Pancreas (tissue), 10 donors: ENCODE measurements around the gene EXOC4. TPM values are rescaled to one million over a fixed set of nuclear protein-coding genes. Genes with fewer than 3 reads are reported as not detected.

Experiments used
- ATAC-seq, 4 donors: fragments of 200-7000 bp; cut with Tn5 transposase; one replicate each; pipeline versions ENCODE4 v1.8.0 to v1.9.1; 2020; ENCODE audit warnings: mild to moderate bottlenecking in 4 of 4, moderate library complexity in 4 of 4
- DNase-seq, 6 donors: peaks; one replicate each; pipeline ENCODE4 v3.0.0-alpha.2; 2020
- FAIRE-seq: peaks from 2 replicates; lab custom pipeline; 2012; peaks lifted over from hg19 to GRCh38; lab: Jason Lieb, UNC
- H3K27ac ChIP-seq, 4 donors: fragments of 200-600 bp; sonication (generic); 1 replicate in 3 of 4; 2 replicates in 1 of 4; pipeline versions ENCODE4 v1.5.0 to v1.8.0; 2020
- H3K27me3 ChIP-seq, 4 donors: fragments of 200-600 bp; one replicate each; pipeline ENCODE4 v1.8.0; 2021
- H3K36me3 ChIP-seq, 3 donors: fragments of 200-600 bp; sonication (generic) in 1 of 3; one replicate each; pipeline versions ENCODE4 v1.5.0 to v1.8.0; 2020 to 2021
- H3K4me1 ChIP-seq, 3 donors: fragments of 200-600 bp; one replicate each; pipeline ENCODE4 v1.8.0; 2021
- H3K4me3 ChIP-seq, 4 donors: fragments of 200-600 bp; sonication (generic) in 2 of 4; one replicate each; pipeline versions ENCODE4 v1.5.0 to v1.8.0; 2020 to 2021
- H3K9me3 ChIP-seq, 4 donors: fragments of 200-600 bp; one replicate each; pipeline ENCODE4 v1.8.0; 2021
- CTCF ChIP-seq, 4 donors: fragments of 200-600 bp; sonication (generic) in 3 of 4; IDR thresholded peaks; one replicate each; pipeline versions ENCODE4 v1.5.0 to v1.8.0; 2021; ENCODE audit warnings: antibody characterized with exemption in 4 of 4
- WGBS, 2 donors: extraction: QIAGEN DNeasy Blood & Tissue Kit; methylation state at CpG; one replicate each; pipeline ENCODE4 v1.1.7; 2013; 5-methylcytosine and 5-hydroxymethylcytosine counted together
- intact Hi-C, 3 donors: fragments of 100-400 bp; cut with DNase I; formaldehyde crosslinking; loops; one replicate each; pipeline versions ENCODE4 v1.11.1 to v1.14.2; 2022
- polyA plus RNA-seq, 2 donors: library from polyadenylated mRNA; stranded (reverse); fragments of 200-250 nt; gene quantifications; one replicate each; pipeline ENCODE4 v1.2.3, GENCODE V29; 2013
- total RNA-seq, 6 donors: library from RNA; stranded (reverse); fragmentation: NEBNext Ultra II Directional in 4 of 6; extraction: Animal tissue kit (Norgen Biotek cat#: 25700) in 4 of 6; gene quantifications; one replicate each; pipeline versions ENCODE4 v1.2.1 to v1.2.4, GENCODE V29; 2021 to 2023
- donor health status: healthy with polysubstance abuse.
- donor health status: DM: no; HTN: no; CAD: no; lungs with moderate emphysema.
- donor health status: DM: no; HTN: no; CAD: no.
- donor health status: control.
- donor health status: control.
- donor health status: Bipolar disorder and iron deficiency.
- donor health status: DM: yes; HTN: yes; CAD: no.
- donor health status: DM: no; HTN: no; CAD: no.
- donor health status: DM: no; HTN: no; CAD: no.
- donor health status: DM: yes; HTN: yes; CAD: no.

EXOC4 gene
- total and polyA plus RNA-seq, 8 donors, result 13.4 to 81.2 (median 53.8) TPM

GRCh38 chr7:133331861-133332260, 79.0 kb downstream of the EXOC4 start:
- Histone ChIP-seq H3K27me3 (no peaks in the 10 kb centered on the region), H3K4me1 (no peaks in the 10 kb centered on the region), H3K27ac (no peak overlapping the region), H3K9me3 (no peaks in the 10 kb centered on the region), H3K4me3 (no peak overlapping the region), H3K36me3 (no peaks in the 10 kb centered on the region)
- no peak for TF ChIP-seq CTCF (IDR thresholded peaks at IDR 0.05)
- ATAC-seq (no peak), FAIRE-seq (no peak), DNase-seq (no peak)
- WGBS, 2 donors, result 93 to 97% methylated on average over 1 of the region's 1 CpG
- intact Hi-C loops, result no loop called here

GRCh38 chr7:133339772-133340171, 86.9 kb downstream of the EXOC4 start:
- no peak for FAIRE-seq
- ATAC-seq, result no peak
- Histone ChIP-seq H3K4me3 (no peak overlapping the region), H3K36me3 (no peaks in the 10 kb centered on the region), H3K9me3 (no peaks in the 10 kb centered on the region), H3K4me1 (no peaks in the 10 kb centered on the region), H3K27me3 (no peaks in the 10 kb centered on the region), H3K27ac (no peak overlapping the region)
- intact Hi-C loops, result no loop called here
- DNase-seq, result no peak
- no peak for TF ChIP-seq CTCF (IDR thresholded peaks at IDR 0.05)
- WGBS, 2 donors, result 98% methylated on average over 2 of the region's 2 CpGs

- ATAC-seq (peak in 1 of 4 donors; percentile 34), FAIRE-seq (no peak), DNase-seq (no peak)
- intact Hi-C loops, result no loop called here
- Histone ChIP-seq H3K4me1 (no peaks in the 10 kb centered on the region), H3K9me3 (no peaks in the 10 kb centered on the region), H3K27ac (no peak overlapping the region), H3K36me3 (no peaks in the 10 kb centered on the region), H3K27me3 (no peaks in the 10 kb centered on the region), H3K4me3 (no peak overlapping the region)
- TF ChIP-seq CTCF (IDR thresholded peaks at IDR 0.05), result no peak
- 87 to 95% methylated on average over 3 of the region's 3 CpGs for WGBS, 2 donors
Measured at GRCh38 chr7:133344275-133344674, 91.4 kb downstream of the EXOC4 start.

- Histone ChIP-seq H3K9me3 (no peaks in the 10 kb centered on the region), H3K4me1 (no peaks in the 10 kb centered on the region), H3K27me3 (no peaks in the 10 kb centered on the region), H3K36me3 (no peaks in the 10 kb centered on the region), H3K27ac (no peak overlapping the region), H3K4me3 (no peak overlapping the region)
- no peak for ATAC-seq
- 68 to 72% methylated on average over 8 of the region's 8 CpGs for WGBS, 2 donors
- DNase-seq, result no peak
- FAIRE-seq, result no peak
- TF ChIP-seq CTCF (IDR thresholded peaks at IDR 0.05), result no peak
- intact Hi-C loops, result no loop called here
Measured at GRCh38 chr7:133345690-133346421, 93.0 kb downstream of the EXOC4 start.

- 48 to 57% methylated on average over 5 of the region's 5 CpGs for WGBS, 2 donors
- Histone ChIP-seq H3K4me3 (no peak overlapping the region), H3K4me1 (no peaks in the 10 kb centered on the region), H3K36me3 (no peaks in the 10 kb centered on the region), H3K27ac (no peak overlapping the region), H3K9me3 (no peaks in the 10 kb centered on the region), H3K27me3 (no peaks in the 10 kb centered on the region)
- no peak for FAIRE-seq
- peak in 3 of 4 donors; percentile 36 to 50 (median 50) for ATAC-seq
- intact Hi-C loops, result no loop called here
- TF ChIP-seq CTCF (IDR thresholded peaks at IDR 0.05), result no peak
- no peak for DNase-seq
Measured at GRCh38 chr7:133348250-133348649, 95.4 kb downstream of the EXOC4 start.
